ENCODE measurements around the gene CYB561D2. TPM values are rescaled to one million over a fixed set of nuclear protein-coding genes. Genes with fewer than 3 reads are reported as not detected.

CYB561D2 gene
- total RNA-seq, 1 experiment from 2014 or later = 16.8 TPM

GRCh38 chr3:50357481-50357880 is 6.8 kb downstream of the CYB561D2 start:
- Histone ChIP-seq H2BK12ac (ENCODE audit: insufficient read length, low read depth, low read length) (no peak overlapping the region), H3K23me2 (ENCODE audit: insufficient read length, low read depth, low read length, poor library complexity, severe bottlenecking) (peaks cover 5% of the 10 kb centered on the region), H4K20me1 (ENCODE audit: control insufficient read depth, insufficient read depth, insufficient read length) (no peaks in the 10 kb centered on the region), H2AFZ (ENCODE audit: low read length) (no peak overlapping the region), H3K56ac (ENCODE audit: insufficient read length, low read depth, low read length) (no peak overlapping the region), H3K4ac (ENCODE audit: low read depth, low read length) (no peak overlapping the region), H3K27me3 (ENCODE audit: insufficient read depth, low read length) (no peaks in the 10 kb centered on the region), H3K14ac (ENCODE audit: insufficient read depth, low read length) (no peak overlapping the region), H2AK5ac (ENCODE audit: insufficient read length, low read length) (no peak overlapping the region), H3K18ac (ENCODE audit: insufficient read length, low read depth, low read length) (no peak overlapping the region), H3K4me1 (ENCODE audit: insufficient read depth, low read length) (peaks cover 4% of the 10 kb centered on the region; the same call in 1 of the 2 replicates), H4K91ac (ENCODE audit: insufficient read length, low read depth, low read length) (no peak overlapping the region), H3K23ac (ENCODE audit: insufficient read length, low read depth, low read length) (no peak overlapping the region), H3K79me1 (ENCODE audit: insufficient read depth, low read depth, low read length, poor library complexity, severe bottlenecking) (peaks cover 6% of the 10 kb centered on the region), H3K9me3 (ENCODE audit: control insufficient read depth, low read depth, low read length) (no peaks in the 10 kb centered on the region), H3K79me2 (ENCODE audit: insufficient read depth, low read length) (peaks cover 9% of the 10 kb centered on the region; the same call in 1 of the 2 replicates), H3K27ac (ENCODE audit: insufficient read length, low read depth, low read length) (no peak overlapping the region), H4K5ac (ENCODE audit: insufficient read length, low read depth, low read length) (no peak overlapping the region), H2BK120ac (ENCODE audit: low read depth, low read length, poor library complexity, severe bottlenecking) (no peak overlapping the region), H2BK20ac (ENCODE audit: low read depth, low read length, poor library complexity, severe bottlenecking) (no peak overlapping the region), H3K9ac (ENCODE audit: extremely low read depth, insufficient read length, low read length) (peak overlapping the region; percentile 27), H2BK5ac (ENCODE audit: insufficient read length, low read length) (no peak overlapping the region), H4K8ac (replicated peaks; ENCODE audit: insufficient read length, low read depth, low read length) (no peak overlapping the region), H3T11ph (ENCODE audit: low read length) (no peak overlapping the region), H3K4me2 (ENCODE audit: insufficient read depth, insufficient read length, low read length) (peak overlapping the region; percentile 80), H2BK15ac (ENCODE audit: low read depth, low read length) (no peak overlapping the region)
- no peak for TF ChIP-seq CTCF (conservative IDR thresholded peaks at IDR 0.05)
- Mint-ChIP-seq H3K27me3 (ENCODE audit: low read depth) (no peaks in the 10 kb centered on the region; the same call in 1 of the 2 replicates), H3K4me3 (peak overlapping the region; percentile 91 to 95), H3K27ac (no peak overlapping the region), H3K4me1 (peaks cover 28 to 30% of the 10 kb centered on the region in 2 experiments), H3K36me3 (ENCODE audit: insufficient read depth in 1 of 3, low read depth in 3 of 3) (peaks cover 13 to 28% (median 27%) of the 10 kb centered on the region in 3 experiments), H3K9me3 (no peaks in the 10 kb centered on the region)
- WGBS (ENCODE audit: extremely low coverage, insufficient read length, low lambda C conversion rate) = no CpG with 5 or more reads among the region's 1 CpG
- no peak for DNase-seq

Data from H9 (cell line).